Osteocyte (in vitro differentiated cells): ENCODE data around the gene SUCLG2. TPM values are rescaled to one million over a fixed set of nuclear protein-coding genes. Genes with fewer than 3 reads are reported as not detected.

Experiments
- DNase-seq: peaks from one replicate; pipeline ENCODE4 v3.0.0; 2021; ENCODE audit warnings: mixed read lengths; ENCODE audit not compliant: unreplicated experiment; ENCODE audit errors: extremely low spot score
- H3K27ac Mint-ChIP-seq: one replicate; pipeline ENCODE4 v1.8.0; 2021; ENCODE audit warnings: mild to moderate bottlenecking, mixed read lengths; ENCODE audit not compliant: unreplicated experiment
- H3K27me3 Mint-ChIP-seq: one replicate; pipeline ENCODE4 v1.8.0; 2021; ENCODE audit warnings: mixed read lengths; ENCODE audit not compliant: unreplicated experiment
- H3K36me3 Mint-ChIP-seq: one replicate; pipeline ENCODE4 v1.8.0; 2021; ENCODE audit warnings: mixed read lengths; ENCODE audit not compliant: unreplicated experiment
- H3K4me1 Mint-ChIP-seq: one replicate; pipeline ENCODE4 v1.8.0; 2021; ENCODE audit warnings: mixed read lengths; ENCODE audit not compliant: unreplicated experiment
- H3K4me3 Mint-ChIP-seq: one replicate; pipeline ENCODE4 v1.8.0; 2021; ENCODE audit warnings: mild to moderate bottlenecking, moderate library complexity, mixed read lengths; ENCODE audit not compliant: unreplicated experiment
- H3K9me3 Mint-ChIP-seq: one replicate; pipeline ENCODE4 v1.8.0; 2021; ENCODE audit warnings: mixed read lengths; ENCODE audit not compliant: unreplicated experiment
- total RNA-seq: library from RNA; stranded (reverse); gene quantifications from 2 replicates; pipeline ENCODE4 v1.2.1, GENCODE V29; 2021
- TF ChIP-seq, protein P1 (sequence below): fragments of 200-600 bp; sonication (generic); IDR thresholded peaks from 2 replicates; pipeline ENCODE4 v1.5.0; 2021; ENCODE audit warnings: antibody characterized with exemption, mild to moderate bottlenecking, moderate library complexity

SUCLG2 gene
- total RNA-seq, 1 donor from 2014 or later, result 32.1 TPM

DNA sequence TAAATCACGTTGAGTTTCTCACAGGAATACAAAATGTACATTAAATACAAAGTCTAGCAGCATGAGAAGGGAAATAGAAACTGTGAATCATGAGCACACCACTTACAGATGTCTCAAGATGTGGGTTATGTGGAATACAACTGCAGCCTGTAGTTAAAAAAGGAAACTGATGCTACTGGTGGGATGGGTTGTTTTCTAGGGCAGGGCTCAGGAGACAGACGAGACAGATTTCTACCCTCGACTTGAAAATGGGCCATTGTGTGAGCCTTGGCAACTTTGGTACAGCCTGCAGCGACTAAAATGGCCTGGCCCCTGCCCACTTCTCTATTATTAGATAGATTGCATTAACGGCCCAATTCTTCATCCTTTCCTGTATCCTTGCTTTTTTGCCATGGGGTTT is 293.1 kb downstream of the SUCLG2 start:
- Mint-ChIP-seq H3K27me3 (peaks cover 3% of the 10 kb centered on the region), H3K9me3 (no peaks in the 10 kb centered on the region), H3K27ac (no peak overlapping the region), H3K4me1 (no peaks in the 10 kb centered on the region), H3K4me3 (no peak overlapping the region), H3K36me3 (no peaks in the 10 kb centered on the region)
- TF ChIP-seq, protein P1, sequence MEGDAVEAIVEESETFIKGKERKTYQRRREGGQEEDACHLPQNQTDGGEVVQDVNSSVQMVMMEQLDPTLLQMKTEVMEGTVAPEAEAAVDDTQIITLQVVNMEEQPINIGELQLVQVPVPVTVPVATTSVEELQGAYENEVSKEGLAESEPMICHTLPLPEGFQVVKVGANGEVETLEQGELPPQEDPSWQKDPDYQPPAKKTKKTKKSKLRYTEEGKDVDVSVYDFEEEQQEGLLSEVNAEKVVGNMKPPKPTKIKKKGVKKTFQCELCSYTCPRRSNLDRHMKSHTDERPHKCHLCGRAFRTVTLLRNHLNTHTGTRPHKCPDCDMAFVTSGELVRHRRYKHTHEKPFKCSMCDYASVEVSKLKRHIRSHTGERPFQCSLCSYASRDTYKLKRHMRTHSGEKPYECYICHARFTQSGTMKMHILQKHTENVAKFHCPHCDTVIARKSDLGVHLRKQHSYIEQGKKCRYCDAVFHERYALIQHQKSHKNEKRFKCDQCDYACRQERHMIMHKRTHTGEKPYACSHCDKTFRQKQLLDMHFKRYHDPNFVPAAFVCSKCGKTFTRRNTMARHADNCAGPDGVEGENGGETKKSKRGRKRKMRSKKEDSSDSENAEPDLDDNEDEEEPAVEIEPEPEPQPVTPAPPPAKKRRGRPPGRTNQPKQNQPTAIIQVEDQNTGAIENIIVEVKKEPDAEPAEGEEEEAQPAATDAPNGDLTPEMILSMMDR, result no peak
- no peak for DNase-seq

DNA sequence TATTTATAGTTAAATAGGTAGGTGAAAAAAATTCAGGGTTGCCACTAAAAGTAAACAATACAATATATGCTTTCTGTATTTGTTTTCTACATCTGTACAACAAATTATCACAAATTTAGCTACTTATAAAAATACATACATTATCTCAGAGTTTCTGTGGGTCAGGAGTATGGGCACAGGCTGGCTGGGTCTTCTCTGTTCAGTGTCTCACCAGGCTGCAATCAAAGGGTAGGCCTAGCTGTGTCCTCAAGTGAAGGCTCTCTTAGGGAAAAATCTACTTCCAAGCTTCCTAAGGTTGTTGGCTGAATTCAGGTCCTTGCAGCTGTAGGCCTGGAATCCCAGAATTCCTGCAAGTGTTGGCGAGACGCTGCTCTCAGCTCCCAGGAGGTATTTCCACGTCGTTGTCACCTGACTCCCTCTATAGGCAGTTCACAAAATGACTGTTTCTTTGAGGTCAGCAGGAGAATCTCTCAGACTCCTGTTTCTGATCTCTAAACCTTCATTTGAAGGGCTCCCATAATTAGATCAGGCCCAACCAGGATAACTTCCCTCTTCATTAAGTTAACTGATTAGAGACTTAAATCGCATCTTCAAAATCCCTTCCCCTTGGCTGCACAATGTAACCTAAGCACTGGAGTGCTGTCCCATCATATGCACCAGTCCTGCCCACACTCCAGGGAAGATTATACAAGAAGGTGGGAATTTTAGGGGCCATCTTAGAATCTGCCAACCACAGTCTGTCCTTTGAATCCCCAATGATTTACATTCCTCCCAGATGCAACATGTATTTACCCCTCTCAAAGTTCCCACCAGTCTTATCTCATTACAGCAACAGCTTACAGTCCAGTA is 296.6 kb downstream of the SUCLG2 start:
- H3K36me3 Mint-ChIP-seq, result no peaks in the 10 kb centered on the region
- no peaks in the 10 kb centered on the region for H3K9me3 Mint-ChIP-seq
- no peak for DNase-seq
- no peak overlapping the region for H3K27ac Mint-ChIP-seq
- TF ChIP-seq, protein P1, result peak; percentile 23
- no peaks in the 10 kb centered on the region for H3K4me1 Mint-ChIP-seq
- H3K4me3 Mint-ChIP-seq, result no peak overlapping the region
- peaks cover 1% of the 10 kb centered on the region for H3K27me3 Mint-ChIP-seq

DNA sequence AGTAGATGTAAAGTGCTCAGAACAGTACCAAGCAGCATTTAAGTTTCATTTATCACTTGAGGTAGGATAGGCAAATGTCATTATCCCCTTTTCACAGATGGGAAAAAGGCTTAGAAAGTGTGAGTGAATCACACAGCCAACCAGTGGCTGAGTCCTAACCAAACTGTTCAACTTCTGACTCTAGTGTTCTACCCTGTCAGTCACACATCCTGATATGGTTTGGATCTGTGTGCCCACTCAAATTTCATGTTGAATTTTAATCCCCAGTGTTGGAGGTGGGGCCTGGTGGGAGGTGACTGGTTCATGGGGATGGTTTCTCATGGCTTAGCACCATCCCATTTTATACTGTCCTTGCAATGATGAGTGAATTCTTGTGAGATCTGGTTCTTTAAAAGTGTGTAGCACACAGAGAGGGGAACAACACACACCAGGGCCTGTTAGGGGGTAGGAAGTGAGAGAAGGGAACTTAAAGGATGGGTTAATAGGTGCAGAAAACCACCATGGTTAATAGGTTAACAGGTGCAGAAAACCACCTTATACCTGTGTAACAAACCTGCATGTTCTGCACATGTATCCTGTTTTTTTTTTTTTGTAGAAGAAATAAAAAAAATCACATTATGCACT is 304.7 kb downstream of the SUCLG2 start:
- Mint-ChIP-seq H3K9me3 (peaks cover 8% of the 10 kb centered on the region), H3K27ac (no peak overlapping the region), H3K4me3 (no peak overlapping the region), H3K36me3 (no peaks in the 10 kb centered on the region), H3K27me3 (no peaks in the 10 kb centered on the region), H3K4me1 (no peaks in the 10 kb centered on the region)
- no peak for DNase-seq
- TF ChIP-seq, protein P1, result no peak

DNA sequence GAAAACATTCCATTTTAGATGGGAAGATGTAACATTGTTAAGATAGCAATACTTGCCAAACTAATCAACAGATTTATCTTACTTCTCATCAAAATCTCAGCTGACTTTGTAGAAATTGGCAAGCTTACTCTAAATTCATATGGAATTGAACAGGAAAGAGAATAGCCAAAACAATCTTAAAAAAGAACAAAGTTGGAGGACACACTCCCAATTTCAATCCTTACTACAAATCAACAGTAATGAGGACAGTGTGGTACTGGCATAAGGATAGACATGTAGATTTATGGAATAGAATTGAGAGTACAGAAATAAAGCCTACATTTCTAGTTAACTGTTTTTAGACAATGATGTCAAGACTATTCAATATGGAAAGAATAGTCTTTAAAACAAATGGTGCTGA is 308.3 kb downstream of the SUCLG2 start:
- H3K27me3 Mint-ChIP-seq, result no peaks in the 10 kb centered on the region
- no peak for DNase-seq
- no peak overlapping the region for H3K4me3 Mint-ChIP-seq
- H3K27ac Mint-ChIP-seq, result no peak overlapping the region
- no peaks in the 10 kb centered on the region for H3K36me3 Mint-ChIP-seq
- no peaks in the 10 kb centered on the region for H3K4me1 Mint-ChIP-seq
- H3K9me3 Mint-ChIP-seq, result peaks cover 26% of the 10 kb centered on the region
- TF ChIP-seq, protein P1, result no peak

DNA sequence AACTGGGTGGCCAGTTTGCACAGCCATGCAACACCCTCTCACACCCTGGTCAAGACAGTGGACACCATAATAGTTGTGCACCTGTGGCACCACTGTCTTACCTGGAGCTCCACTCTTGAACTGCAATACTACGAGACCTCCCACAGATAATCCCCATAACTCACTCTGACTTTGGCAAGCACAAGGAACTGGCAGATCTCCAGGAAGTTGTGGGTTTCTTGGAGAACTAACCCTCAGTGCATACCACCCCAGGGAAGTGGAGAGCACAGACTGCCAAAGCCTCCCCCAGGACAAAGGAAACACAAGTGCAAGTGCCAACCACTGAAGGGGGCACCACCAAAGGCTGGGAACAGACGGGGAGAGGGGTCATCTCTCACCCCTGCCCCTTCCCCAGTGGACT is 318.6 kb downstream of the SUCLG2 start:
- no peaks in the 10 kb centered on the region for H3K27me3 Mint-ChIP-seq
- TF ChIP-seq, protein P1, result no peak
- no peak for DNase-seq
- peaks cover 33% of the 10 kb centered on the region for H3K9me3 Mint-ChIP-seq
- no peak overlapping the region for H3K27ac Mint-ChIP-seq
- no peaks in the 10 kb centered on the region for H3K4me1 Mint-ChIP-seq
- H3K36me3 Mint-ChIP-seq, result no peaks in the 10 kb centered on the region
- H3K4me3 Mint-ChIP-seq, result no peak overlapping the region
